Upper lobe of left lung (tissue), 4 donors: ENCODE measurements around the gene DIAPH3.

Experiments
- POLR2AphosphoS5 ChIP-seq, 2 donors: sonication (generic); formaldehyde crosslinking; IDR thresholded peaks; one replicate each; pipeline ENCODE4 v1.5.1; 2017; ENCODE audit warnings: antibody characterized with exemption in 2 of 2
- TF ChIP-seq, protein P1 (sequence below), 6 experiments: fragments of 450-650 bp in 4 of 6; fragments of 200-600 bp in 2 of 6; sonication (generic) in 2 of 6; IDR thresholded peaks; one replicate each; pipeline ENCODE4 v1.5.1; 2016 to 2019; ENCODE audit warnings: antibody characterized with exemption in 6 of 6

DNA sequence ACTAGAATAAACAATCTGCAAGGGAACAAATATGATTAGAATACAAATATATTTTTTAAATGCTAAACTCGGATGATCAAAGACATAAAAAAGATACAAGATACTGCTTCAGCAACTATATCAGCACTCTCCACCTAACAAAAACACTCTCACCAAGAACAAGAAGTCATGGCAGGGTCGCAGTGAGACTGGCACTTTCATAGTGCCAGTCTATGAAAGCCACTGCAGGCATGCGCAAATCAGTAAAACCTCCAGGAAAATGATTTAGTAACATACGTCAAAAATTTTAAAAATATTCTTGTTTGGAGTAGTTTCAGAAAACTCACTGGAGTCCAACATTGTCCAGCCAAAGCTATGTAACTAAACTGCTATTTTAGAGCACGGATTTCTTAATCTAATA lies 295.9 kb downstream of the DIAPH3 start:
- TF ChIP-seq POLR2AphosphoS5 (IDR thresholded peaks at IDR 0.05): no peak
- TF ChIP-seq, protein P1, sequence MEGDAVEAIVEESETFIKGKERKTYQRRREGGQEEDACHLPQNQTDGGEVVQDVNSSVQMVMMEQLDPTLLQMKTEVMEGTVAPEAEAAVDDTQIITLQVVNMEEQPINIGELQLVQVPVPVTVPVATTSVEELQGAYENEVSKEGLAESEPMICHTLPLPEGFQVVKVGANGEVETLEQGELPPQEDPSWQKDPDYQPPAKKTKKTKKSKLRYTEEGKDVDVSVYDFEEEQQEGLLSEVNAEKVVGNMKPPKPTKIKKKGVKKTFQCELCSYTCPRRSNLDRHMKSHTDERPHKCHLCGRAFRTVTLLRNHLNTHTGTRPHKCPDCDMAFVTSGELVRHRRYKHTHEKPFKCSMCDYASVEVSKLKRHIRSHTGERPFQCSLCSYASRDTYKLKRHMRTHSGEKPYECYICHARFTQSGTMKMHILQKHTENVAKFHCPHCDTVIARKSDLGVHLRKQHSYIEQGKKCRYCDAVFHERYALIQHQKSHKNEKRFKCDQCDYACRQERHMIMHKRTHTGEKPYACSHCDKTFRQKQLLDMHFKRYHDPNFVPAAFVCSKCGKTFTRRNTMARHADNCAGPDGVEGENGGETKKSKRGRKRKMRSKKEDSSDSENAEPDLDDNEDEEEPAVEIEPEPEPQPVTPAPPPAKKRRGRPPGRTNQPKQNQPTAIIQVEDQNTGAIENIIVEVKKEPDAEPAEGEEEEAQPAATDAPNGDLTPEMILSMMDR (IDR thresholded peaks at IDR 0.05): no peak
